ENCODE results near the gene GINS1.
"Not testable (repeated sequence)": the region's sequence is repeated elsewhere in the genome, so short reads cannot be mapped to it uniquely, and the experiment has no call there.

Gene GINS1

DNA sequence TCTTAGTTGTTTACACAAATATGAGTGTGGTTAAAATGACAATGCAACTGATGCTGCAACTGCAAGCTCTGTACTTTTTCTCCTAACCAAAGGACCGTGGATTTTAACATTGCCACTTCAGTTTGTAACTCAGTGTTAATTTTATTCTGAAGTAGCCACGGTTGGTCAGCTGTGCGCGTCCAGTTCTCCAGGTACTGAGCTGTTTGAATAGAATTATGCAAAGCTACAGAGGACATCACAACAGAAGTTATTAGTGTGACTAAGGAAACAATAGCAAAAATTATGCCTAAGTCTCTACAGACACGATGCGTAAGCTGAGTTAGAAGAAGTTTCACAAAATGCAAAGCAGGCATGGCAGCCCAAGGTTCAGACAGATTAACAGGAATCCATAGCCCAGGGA lies 12.5 kb upstream of the GINS1 start:
- no peak overlapping the region for H3K27ac ChIP-seq
- TF ChIP-seq, protein P1, sequence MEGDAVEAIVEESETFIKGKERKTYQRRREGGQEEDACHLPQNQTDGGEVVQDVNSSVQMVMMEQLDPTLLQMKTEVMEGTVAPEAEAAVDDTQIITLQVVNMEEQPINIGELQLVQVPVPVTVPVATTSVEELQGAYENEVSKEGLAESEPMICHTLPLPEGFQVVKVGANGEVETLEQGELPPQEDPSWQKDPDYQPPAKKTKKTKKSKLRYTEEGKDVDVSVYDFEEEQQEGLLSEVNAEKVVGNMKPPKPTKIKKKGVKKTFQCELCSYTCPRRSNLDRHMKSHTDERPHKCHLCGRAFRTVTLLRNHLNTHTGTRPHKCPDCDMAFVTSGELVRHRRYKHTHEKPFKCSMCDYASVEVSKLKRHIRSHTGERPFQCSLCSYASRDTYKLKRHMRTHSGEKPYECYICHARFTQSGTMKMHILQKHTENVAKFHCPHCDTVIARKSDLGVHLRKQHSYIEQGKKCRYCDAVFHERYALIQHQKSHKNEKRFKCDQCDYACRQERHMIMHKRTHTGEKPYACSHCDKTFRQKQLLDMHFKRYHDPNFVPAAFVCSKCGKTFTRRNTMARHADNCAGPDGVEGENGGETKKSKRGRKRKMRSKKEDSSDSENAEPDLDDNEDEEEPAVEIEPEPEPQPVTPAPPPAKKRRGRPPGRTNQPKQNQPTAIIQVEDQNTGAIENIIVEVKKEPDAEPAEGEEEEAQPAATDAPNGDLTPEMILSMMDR (IDR thresholded peaks at IDR 0.05; ENCODE audit: low read depth, low read length): no peak
- no peaks in the 10 kb centered on the region for H3K36me3 ChIP-seq

DNA sequence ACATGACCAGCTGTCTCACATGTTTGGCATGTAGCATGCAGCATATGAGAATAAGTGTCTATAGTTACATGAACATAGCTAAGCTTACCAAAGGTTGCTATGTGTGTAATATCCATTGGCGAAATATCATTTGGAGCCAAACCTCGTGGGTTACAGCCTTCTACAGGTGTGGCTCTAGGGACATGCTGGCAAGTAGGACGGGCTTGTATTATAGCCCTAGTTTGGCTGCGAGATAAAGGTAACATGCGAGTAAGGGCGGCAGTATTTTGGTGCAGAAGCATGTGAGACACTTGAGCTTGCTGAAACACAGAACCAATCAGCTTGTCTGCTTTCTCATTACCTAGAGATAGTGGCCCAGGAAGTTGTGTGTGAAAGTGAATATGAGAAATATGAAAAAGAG lies 10.4 kb upstream of the GINS1 start:
- no peak for DNase-seq
- Histone ChIP-seq H3K27ac (no peak overlapping the region), H3K9me3 (ENCODE audit: severe bottlenecking) (no peaks in the 10 kb centered on the region), H3K36me3 (no peaks in the 10 kb centered on the region), H3K4me3 (ENCODE audit: low read depth, low read length) (no peak overlapping the region), H3K27me3 (ENCODE audit: insufficient read depth, low read depth, severe bottlenecking) (no peaks in the 10 kb centered on the region)
- TF ChIP-seq, protein P1 (IDR thresholded peaks at IDR 0.05; ENCODE audit: low read depth, low read length): no peak

More for the DNA sequence above, 12.5 kb upstream of the GINS1 start:
- DNase-seq: no peak
- Histone ChIP-seq H3K4me3 (ENCODE audit: low read depth, low read length) (no peak overlapping the region), H3K27me3 (ENCODE audit: insufficient read depth, low read depth, severe bottlenecking) (no peaks in the 10 kb centered on the region), H3K9me3 (ENCODE audit: severe bottlenecking) (no peaks in the 10 kb centered on the region)

DNA sequence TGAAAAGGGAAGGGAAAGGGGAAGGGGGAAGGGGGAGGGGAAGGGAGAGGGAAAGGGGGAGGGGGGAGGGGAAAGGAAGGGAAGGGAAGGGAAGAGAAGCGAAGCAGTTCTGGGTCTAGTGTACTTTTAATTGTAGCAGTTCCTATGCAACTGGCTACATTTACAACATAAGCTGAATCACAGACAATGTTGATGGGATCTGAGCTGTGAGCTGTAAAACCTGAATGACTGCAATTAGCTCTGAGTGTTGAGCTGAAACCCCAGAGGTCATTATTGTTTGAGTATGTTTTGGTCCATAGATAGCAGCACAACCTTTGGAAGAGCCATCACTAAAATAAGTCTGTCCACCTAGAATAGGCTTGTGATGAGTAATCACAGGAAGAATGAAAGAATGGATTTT lies 9.7 kb upstream of the GINS1 start:
- no peak for DNase-seq
- no peaks in the 10 kb centered on the region for H3K36me3 ChIP-seq
- TF ChIP-seq, protein P1 (IDR thresholded peaks at IDR 0.05; ENCODE audit: low read depth, low read length): no peak
- no peak overlapping the region for H3K4me3 ChIP-seq (ENCODE audit: low read depth, low read length)
- H3K27me3 ChIP-seq (ENCODE audit: insufficient read depth, low read depth, severe bottlenecking): no peaks in the 10 kb centered on the region
- H3K27ac ChIP-seq: no peak overlapping the region
- H3K9me3 ChIP-seq (ENCODE audit: severe bottlenecking): peaks cover 4% of the 10 kb centered on the region

DNA sequence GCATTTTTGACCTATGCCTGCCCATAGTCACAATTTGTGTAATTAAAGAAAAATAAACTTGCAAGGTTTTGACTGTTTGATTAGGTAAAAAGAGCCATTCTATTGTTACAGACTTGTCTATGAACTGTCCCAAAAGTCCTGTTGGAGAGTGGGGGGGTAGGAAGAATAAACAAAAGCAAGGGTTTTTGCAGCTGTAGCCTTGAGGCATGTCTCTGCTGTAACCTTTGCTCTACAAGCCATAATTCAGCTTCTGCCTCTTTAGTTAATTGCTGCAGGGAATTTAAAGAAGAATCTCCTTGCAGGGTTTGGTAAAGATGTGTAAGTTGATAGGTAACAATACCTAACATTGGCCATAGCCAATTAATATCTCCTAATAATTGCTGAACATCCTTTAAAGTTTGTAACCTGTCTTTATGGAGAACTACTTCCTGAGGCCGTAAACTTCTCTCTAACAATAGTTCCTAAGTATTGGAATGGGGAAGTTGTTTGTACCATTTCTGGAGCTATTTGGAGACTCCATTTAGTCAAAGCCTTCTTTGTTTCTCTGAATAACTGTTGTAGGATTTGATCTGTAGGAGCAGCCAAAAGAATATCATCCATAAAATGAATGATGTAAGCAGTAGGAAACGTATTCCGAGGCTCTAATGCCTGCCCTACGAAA lies 9.0 kb upstream of the GINS1 start:
- no peak overlapping the region for H3K4me3 ChIP-seq (ENCODE audit: low read depth, low read length)
- TF ChIP-seq, protein P1 (IDR thresholded peaks at IDR 0.05; ENCODE audit: low read depth, low read length): no peak
- H3K27me3 ChIP-seq (ENCODE audit: insufficient read depth, low read depth, severe bottlenecking): no peaks in the 10 kb centered on the region
- H3K36me3 ChIP-seq: no peaks in the 10 kb centered on the region
- DNase-seq: no peak
- H3K27ac ChIP-seq: no peak overlapping the region
- H3K9me3 ChIP-seq (ENCODE audit: severe bottlenecking): peaks cover 9% of the 10 kb centered on the region

DNA sequence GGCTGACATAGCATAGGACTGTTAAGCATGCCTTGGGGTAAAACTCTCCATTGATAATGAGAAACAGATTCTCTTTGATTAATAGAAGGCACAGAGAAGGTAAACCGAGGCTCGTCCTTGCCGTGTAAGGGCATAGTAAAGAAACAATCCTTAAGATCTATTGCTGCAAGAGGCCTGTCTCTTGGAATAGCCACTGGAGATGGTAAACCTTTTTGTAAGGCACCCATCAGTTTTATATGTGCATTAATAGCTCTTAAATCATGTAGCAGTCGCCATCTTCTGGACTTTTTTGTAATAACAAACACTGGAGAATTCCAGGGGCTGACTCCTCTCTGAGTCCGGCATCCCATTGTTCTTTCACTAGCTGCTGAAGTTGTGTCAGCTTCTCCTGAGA lies 8.4 kb upstream of the GINS1 start:
- peaks cover 9% of the 10 kb centered on the region for H3K9me3 ChIP-seq (ENCODE audit: severe bottlenecking)

DNA sequence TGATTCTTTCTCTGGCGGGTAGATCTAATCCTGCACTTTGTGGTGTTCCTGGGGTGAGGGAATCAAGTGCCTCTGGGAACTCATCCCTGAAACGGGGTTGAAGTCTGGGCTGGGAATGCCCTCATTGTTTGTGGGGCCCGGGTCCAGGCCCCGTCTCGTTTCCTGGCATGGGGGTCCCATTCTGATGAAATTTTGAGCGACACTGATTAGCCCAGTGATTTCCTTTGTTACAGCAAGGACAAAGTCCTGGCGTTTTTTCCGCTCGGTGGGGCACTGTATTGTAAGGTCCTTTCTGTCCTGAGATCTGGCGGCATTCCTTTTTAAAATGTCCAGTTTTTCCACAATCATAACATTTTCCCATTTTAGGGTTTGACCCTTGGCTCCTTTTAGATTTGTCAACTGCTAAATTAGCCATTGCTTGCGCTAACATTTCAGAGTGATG lies 7.2 kb upstream of the GINS1 start:
- DNase-seq; H3K4me3 ChIP-seq (ENCODE audit: low read depth, low read length); H3K27ac ChIP-seq; H3K9me3 ChIP-seq (ENCODE audit: severe bottlenecking); H3K27me3 ChIP-seq (ENCODE audit: insufficient read depth, low read depth, severe bottlenecking); H3K36me3 ChIP-seq: not testable (repeated sequence)

More for the DNA sequence above, 8.4 kb upstream of the GINS1 start:
- H3K27ac ChIP-seq: no peak overlapping the region
- no peaks in the 10 kb centered on the region for H3K36me3 ChIP-seq
- DNase-seq: peak; percentile 44
- TF ChIP-seq, protein P1 (IDR thresholded peaks at IDR 0.05; ENCODE audit: low read depth, low read length): peak; percentile 37; the same call in 1 of the 2 replicates
- H3K4me3 ChIP-seq (ENCODE audit: low read depth, low read length): no peak overlapping the region
- no peaks in the 10 kb centered on the region for H3K27me3 ChIP-seq (ENCODE audit: insufficient read depth, low read depth, severe bottlenecking)

Measured in WERI-Rb-1 (cell line).